ENCODE results near the gene RAB29. TPM values are rescaled to one million over a fixed set of nuclear protein-coding genes. Genes with fewer than 3 reads are reported as not detected.
"Not testable (repeated sequence)": the region's sequence is repeated elsewhere in the genome, so short reads cannot be mapped to it uniquely, and the experiment has no call there.

Gene RAB29
- total and polyA plus RNA-seq, 2 donors (not counting 3 experiments of a cell fraction or from before 2014, with no cell fraction given): 18.1 to 18.8 TPM

GRCh38 chr1:205725514-205725913 is 49.8 kb downstream of the RAB29 start:
- ChIA-PET CTCF (interaction anchor here (0.8 to 5.7 kb wide), 6 partner anchors 10 to 134 kb away, joined by 3 to 47 read pairs (median 4); partner anchors contain the start of gene ELK4), POLR2A (no interaction called here)
- Histone ChIP-seq H3K4me3 (replicated peaks in 1 of 3; ENCODE audit: insufficient read depth in 1 of 3, low read depth in 1 of 3, low read length in 3 of 3) (no peak overlapping the region), H3K27me3 (ENCODE audit: control insufficient read depth in 2 of 2, insufficient read depth in 2 of 2, low read length in 2 of 2) (no peaks in the 10 kb centered on the region), H3K27ac (ENCODE audit: insufficient read depth, low read depth, low read length) (no peak overlapping the region), H4K20me1 (replicated peaks; ENCODE audit: control insufficient read depth, extremely low read depth, insufficient read depth, low read length) (peaks cover 2% of the 10 kb centered on the region), H3K9me1 (replicated peaks; ENCODE audit: control insufficient read depth, extremely low read depth, insufficient read depth, low read length) (no peaks in the 10 kb centered on the region), H3K79me2 (ENCODE audit: control insufficient read depth, insufficient read depth, low read length) (peaks cover 58% of the 10 kb centered on the region), H3K9me3 (replicated peaks; ENCODE audit: control insufficient read depth, insufficient read depth, low read length) (no peaks in the 10 kb centered on the region), H3K9ac (replicated peaks; ENCODE audit: extremely low read depth, insufficient read depth, low read length) (no peak overlapping the region), H3K4me2 (ENCODE audit: insufficient read depth, low read length) (no peak overlapping the region), H2AFZ (ENCODE audit: low read depth, low read length) (no peak overlapping the region), H3K36me3 (ENCODE audit: control insufficient read depth in 2 of 2, extremely low read depth in 1 of 2, insufficient read depth in 2 of 2, low read length in 2 of 2) (peaks cover 0 to 16% of the 10 kb centered on the region in 2 experiments), H3K4me1 (ENCODE audit: control insufficient read depth, extremely low read depth, insufficient read depth, low read length) (no peaks in the 10 kb centered on the region)
- BruUV-seq (replicated peaks): no TSS peak
- dilution Hi-C loops (cut with MboI; ENCODE audit: extremely low pct_ligation_motif_present, low sequenced_read_pairs) (no loop called here), intact Hi-C loops (cut with micrococcal nuclease) (no loop called here)
- FAIRE-seq: no peak
- DNase-seq (ENCODE audit: low read depth, low spot score): no peak
- TF ChIP-seq POLR2A (IDR thresholded peaks at IDR 0.05; ENCODE audit: low read depth, low read length): no peak

GRCh38 chr1:205720740-205721139 is 54.5 kb downstream of the RAB29 start:
- dilution Hi-C loops (cut with MboI; ENCODE audit: extremely low pct_ligation_motif_present, low sequenced_read_pairs); H3K9me3 ChIP-seq (replicated peaks; ENCODE audit: control insufficient read depth, insufficient read depth, low read length); intact Hi-C loops (cut with micrococcal nuclease); BruUV-seq (replicated peaks); H3K27me3 ChIP-seq (ENCODE audit: control insufficient read depth in 2 of 2, insufficient read depth in 2 of 2, low read length in 2 of 2); H3K4me3 ChIP-seq (replicated peaks in 1 of 3; ENCODE audit: insufficient read depth in 1 of 3, low read depth in 1 of 3, low read length in 3 of 3); H3K27ac ChIP-seq (ENCODE audit: insufficient read depth, low read depth, low read length); H3K9me1 ChIP-seq (replicated peaks; ENCODE audit: control insufficient read depth, extremely low read depth, insufficient read depth, low read length); H2AFZ ChIP-seq (ENCODE audit: low read depth, low read length); H4K20me1 ChIP-seq (replicated peaks; ENCODE audit: control insufficient read depth, extremely low read depth, insufficient read depth, low read length); FAIRE-seq; H3K9ac ChIP-seq (replicated peaks; ENCODE audit: extremely low read depth, insufficient read depth, low read length); H3K4me2 ChIP-seq (ENCODE audit: insufficient read depth, low read length); DNase-seq (ENCODE audit: low read depth, low spot score); H3K4me1 ChIP-seq (ENCODE audit: control insufficient read depth, extremely low read depth, insufficient read depth, low read length): not testable (repeated sequence)
- peaks cover 21% of the 10 kb centered on the region for H3K79me2 ChIP-seq (ENCODE audit: control insufficient read depth, insufficient read depth, low read length)
- H3K36me3 ChIP-seq (ENCODE audit: control insufficient read depth in 2 of 2, extremely low read depth in 1 of 2, insufficient read depth in 2 of 2, low read length in 2 of 2): peaks cover 7 to 45% of the 10 kb centered on the region in 2 experiments
- ChIA-PET POLR2A (interaction anchor here (0.6 kb wide), 1 partner anchor 32 kb away, joined by 4 read pairs; no protein-coding TSS in a partner anchor), CTCF (interaction anchor here (0.9 to 1.7 kb wide), 4 partner anchors 12 to 63 kb away, joined by 4 to 5 read pairs (median 4); no protein-coding TSS in a partner anchor)

Data from endothelial cell of umbilical vein (primary cell).